Upper lobe of right lung (tissue), 1 donor: ENCODE measurements around the gene APOC1. TPM values are rescaled to one million over a fixed set of nuclear protein-coding genes. Genes with fewer than 3 reads are reported as not detected.
"Not testable (repeated sequence)": the region's sequence is repeated elsewhere in the genome, so short reads cannot be mapped to it uniquely, and the experiment has no call there.

ENCODE experiments used
- ATAC-seq: fragments of 200-7000 bp; cut with Tn5 transposase; one replicate; pipeline ENCODE4 v1.9.1; 2020; ENCODE audit warnings: mild to moderate bottlenecking, moderate library complexity
- DNase-seq: peaks from one replicate; pipeline ENCODE4 v3.0.0-alpha.2; 2020
- H3K27ac ChIP-seq: fragments of 200-600 bp; one replicate; pipeline ENCODE4 v1.8.0; 2022
- H3K27me3 ChIP-seq: fragments of 200-600 bp; one replicate; pipeline ENCODE4 v1.8.0; 2022; ENCODE audit warnings: mild to moderate bottlenecking
- H3K36me3 ChIP-seq: fragments of 200-600 bp; one replicate; pipeline ENCODE4 v1.8.0; 2022
- H3K4me1 ChIP-seq: fragments of 200-600 bp; one replicate; pipeline ENCODE4 v1.8.0; 2022
- H3K4me3 ChIP-seq: fragments of 200-600 bp; one replicate; pipeline ENCODE4 v1.8.0; 2022; ENCODE audit warnings: mild to moderate bottlenecking
- H3K9me3 ChIP-seq: fragments of 200-600 bp; one replicate; pipeline ENCODE4 v1.8.0; 2022
- CTCF ChIP-seq: fragments of 200-600 bp; IDR thresholded peaks from one replicate; pipeline ENCODE4 v1.8.0; 2022; ENCODE audit warnings: antibody characterized with exemption
- intact Hi-C: fragments of 100-400 bp; cut with DNase I; formaldehyde crosslinking; loops from one replicate; pipeline ENCODE4 v1.11.0; 2022
- total RNA-seq: library from RNA; stranded (reverse); fragmentation: NEBNext Ultra II Directional; extraction: Animal tissue kit (Norgen Biotek cat#: 25700); gene quantifications from one replicate; pipeline ENCODE4 v1.2.1, GENCODE V29; 2021
- donor health status: DM: no; HTN: yes; CAD: no; lungs with severe emphysema.

APOC1 gene
- total RNA-seq, 1 donor from 2014 or later, result 558 TPM

GRCh38 chr19:44924243-44924725 lies 9.9 kb downstream of the APOC1 start:
- Histone ChIP-seq H3K36me3 (no peaks in the 10 kb centered on the region), H3K4me3 (no peak overlapping the region), H3K9me3 (no peaks in the 10 kb centered on the region), H3K4me1 (peaks cover 24% of the 10 kb centered on the region), H3K27ac (peak overlapping the region; percentile 17), H3K27me3 (no peaks in the 10 kb centered on the region)
- DNase-seq, result no peak
- TF ChIP-seq CTCF, result no peak
- ATAC-seq, result peak; percentile 9
- intact Hi-C loops, result no loop called here

GRCh38 chr19:44925114-44925891 lies 10.9 kb downstream of the APOC1 start:
- peak overlapping the region; percentile 40 for H3K27ac ChIP-seq
- intact Hi-C loops, result no loop called here
- peak; percentile 82 for ATAC-seq
- no peaks in the 10 kb centered on the region for H3K9me3 ChIP-seq
- H3K4me1 ChIP-seq, result peaks cover 24% of the 10 kb centered on the region
- no peak overlapping the region for H3K4me3 ChIP-seq
- no peaks in the 10 kb centered on the region for H3K36me3 ChIP-seq
- peak; percentile 88 for DNase-seq
- no peaks in the 10 kb centered on the region for H3K27me3 ChIP-seq
- no peak for TF ChIP-seq CTCF

GRCh38 chr19:44926245-44927077 lies 12.1 kb downstream of the APOC1 start:
- H3K9me3 ChIP-seq, H3K36me3 ChIP-seq, H3K4me3 ChIP-seq, intact Hi-C loops, H3K27me3 ChIP-seq, DNase-seq: not testable (repeated sequence)
- peaks cover 24% of the 10 kb centered on the region for H3K4me1 ChIP-seq
- peak overlapping the region; percentile 14 for H3K27ac ChIP-seq
- peak; percentile 5 for ATAC-seq

- no peak for TF ChIP-seq CTCF
- Histone ChIP-seq H3K4me3 (no peak overlapping the region), H3K27ac (peak overlapping the region; percentile 44), H3K27me3 (no peaks in the 10 kb centered on the region), H3K4me1 (peaks cover 24% of the 10 kb centered on the region), H3K36me3 (no peaks in the 10 kb centered on the region), H3K9me3 (no peaks in the 10 kb centered on the region)
- intact Hi-C loops, result no loop called here
- no peak for DNase-seq
- ATAC-seq, result no peak
Observed at GRCh38 chr19:44927746-44928145, 13.3 kb downstream of the APOC1 start.

GRCh38 chr19:44930088-44930487 lies 15.7 kb downstream of the APOC1 start:
- intact Hi-C loops, result no loop called here
- Histone ChIP-seq H3K36me3 (no peaks in the 10 kb centered on the region), H3K9me3 (no peaks in the 10 kb centered on the region), H3K4me3 (no peak overlapping the region), H3K27ac (no peak overlapping the region), H3K4me1 (peaks cover 20% of the 10 kb centered on the region), H3K27me3 (no peaks in the 10 kb centered on the region)
- ATAC-seq, result no peak
- no peak for DNase-seq
- TF ChIP-seq CTCF, result no peak

- intact Hi-C loops, result no loop called here
- ATAC-seq, result no peak
Observed at GRCh38 chr19:44931541-44931940, 17.1 kb downstream of the APOC1 start.

More at GRCh38 chr19:44931541-44931940, 17.1 kb downstream of the APOC1 start:
- no peak overlapping the region for H3K27ac ChIP-seq
- H3K4me3 ChIP-seq, result no peak overlapping the region
- H3K27me3 ChIP-seq, result no peaks in the 10 kb centered on the region
- no peaks in the 10 kb centered on the region for H3K9me3 ChIP-seq
- H3K36me3 ChIP-seq, result no peaks in the 10 kb centered on the region
- no peak for TF ChIP-seq CTCF
- H3K4me1 ChIP-seq, result peaks cover 11% of the 10 kb centered on the region
- DNase-seq, result no peak
